Activated effector memory CD4-positive, alpha-beta T cell treated with anti-CD3 and anti-CD28 coated beads, Interleukin-2, amount 50 U/mL, for 16 hours (primary cell): Measurements from ENCODE around the gene ARID4B.

Experiments used
- DNase-seq: peaks from one replicate; pipeline ENCODE4 v3.0.0-alpha.2; 2020

Gene ARID4B

DNA sequence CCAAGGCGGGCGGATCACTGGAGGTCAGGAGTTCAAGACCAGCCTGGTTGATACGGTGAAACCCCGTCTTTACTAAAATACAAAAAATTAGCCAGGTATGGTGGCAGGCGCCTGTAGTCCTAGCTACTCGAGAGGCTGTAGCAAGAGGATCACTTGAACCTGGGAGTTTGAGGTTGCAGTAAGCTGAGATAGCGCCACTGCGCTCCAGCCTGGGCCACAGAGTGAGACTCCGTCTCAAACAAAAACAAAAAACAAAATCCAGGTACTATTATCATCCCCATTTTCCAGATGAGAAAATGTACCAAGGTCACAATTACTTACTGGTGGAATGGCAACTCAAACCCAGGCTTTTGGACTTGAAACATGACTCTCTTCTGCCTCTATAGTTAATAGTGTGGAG, 203.9 kb downstream of the ARID4B start:
- no peak for DNase-seq

- DNase-seq: no peak
Observed at GRCh38 chr1:235122348-235122747, 205.6 kb downstream of the ARID4B start.
